Activated CD4-positive, alpha-beta memory T cell treated with anti-CD3 and anti-CD28 coated beads, Interleukin-2, amount 10 ng/mL, durations not matched to agents 7 days and 5 days (primary cell): ENCODE results near the gene TELO2. TPM values are rescaled to one million over a fixed set of nuclear protein-coding genes. Genes with fewer than 3 reads are reported as not detected.
A peak's percentile ranks its signal among the peaks of the same experiment; 100 is the strongest.
"Not testable (repeated sequence)": the region's sequence is repeated elsewhere in the genome, so short reads cannot be mapped to it uniquely, and the experiment has no call there.

Experiments used
- CTCF ChIA-PET: fragments of 350-600 bp; sonication (Branson Sonifier 250); formaldehyde crosslinking; loops from one replicate; lab custom pipeline; 2021; ENCODE audit warnings: antibody characterized with exemption, inconsistent platforms; lab: Charles Lee
- POLR2A ChIA-PET: fragments of 350-600 bp; sonication (Branson Sonifier 250); formaldehyde crosslinking; loops from one replicate; lab custom pipeline; 2021; ENCODE audit warnings: antibody characterized with exemption; lab: Charles Lee
- DNase-seq: peaks from one replicate; pipeline ENCODE4 v3.0.0-alpha.2; 2020
- H3K27ac Mint-ChIP-seq: one replicate; pipeline ENCODE4 v1.8.0; 2021; ENCODE audit warnings: mild to moderate bottlenecking, mixed read lengths
- H3K27me3 Mint-ChIP-seq: one replicate; pipeline ENCODE4 v1.8.0; 2021; ENCODE audit warnings: mixed read lengths
- H3K36me3 Mint-ChIP-seq: one replicate; pipeline ENCODE4 v1.8.0; 2021; ENCODE audit warnings: low read depth, mixed read lengths
- H3K4me1 Mint-ChIP-seq: one replicate; pipeline ENCODE4 v1.8.0; 2021; ENCODE audit warnings: mixed read lengths
- H3K4me3 Mint-ChIP-seq: one replicate; pipeline ENCODE4 v1.8.0; 2021; ENCODE audit warnings: mild to moderate bottlenecking, mixed read lengths
- H3K9me3 Mint-ChIP-seq: one replicate; pipeline ENCODE4 v1.8.0; 2021; ENCODE audit warnings: mixed read lengths
- total RNA-seq, 2 experiments: library from RNA; stranded (reverse); gene quantifications; one replicate each; pipeline ENCODE4 v1.2.3, GENCODE V29; 2021

TELO2 gene
- total RNA-seq, 2 experiments from 2014 or later = 49.4 to 51.9 TPM

DNA sequence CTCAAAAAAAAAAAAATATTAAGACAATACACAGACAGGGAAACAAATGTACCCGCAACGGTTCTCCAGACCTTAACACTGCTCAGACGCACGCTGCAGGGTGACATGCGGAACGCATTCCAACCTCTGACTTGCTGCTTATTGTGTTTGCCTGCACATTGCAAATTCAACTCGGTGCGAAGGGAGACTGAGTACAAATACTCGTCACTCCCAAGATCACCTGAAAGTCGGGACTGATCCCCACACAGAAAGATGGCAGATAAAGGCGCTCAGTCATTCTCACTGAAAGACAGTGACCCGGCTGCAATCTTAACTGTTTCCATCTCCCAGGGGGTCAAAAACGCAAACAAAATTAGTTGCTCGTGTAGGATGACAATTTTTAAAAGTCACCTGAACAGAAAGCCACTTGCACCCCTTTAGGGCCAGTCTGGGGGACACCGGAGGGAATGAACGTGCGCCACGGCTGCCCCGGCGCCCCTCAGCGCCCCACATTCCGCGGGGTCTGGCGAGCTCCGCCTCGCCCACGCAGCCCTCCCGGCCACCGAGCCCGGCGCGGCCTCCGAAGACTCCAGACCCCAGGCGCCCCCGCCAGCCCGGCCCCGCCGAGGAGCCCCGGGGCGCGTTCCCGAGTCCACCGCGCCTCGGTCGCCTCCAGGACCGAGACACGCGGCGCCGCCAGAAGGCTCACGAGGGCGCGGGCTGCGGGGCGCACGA, 18.9 kb upstream of the TELO2 start:
- Mint-ChIP-seq H3K36me3 (no peaks in the 10 kb centered on the region), H3K4me1 (peaks cover 20% of the 10 kb centered on the region), H3K27me3 (no peaks in the 10 kb centered on the region), H3K9me3 (no peaks in the 10 kb centered on the region), H3K4me3 (peak overlapping the region; percentile 67), H3K27ac (no peak overlapping the region)
- ChIA-PET CTCF (interaction anchor here (0.7 kb wide), 1 partner anchor 83 kb away, joined by 3 read pairs; no protein-coding TSS in a partner anchor), POLR2A (interaction anchor here (0.6 to 1.0 kb wide), 2 partner anchors 59 to 311 kb away, joined by 3 read pairs; partner anchors contain the start of gene TMEM204)
- DNase-seq = no peak

DNA sequence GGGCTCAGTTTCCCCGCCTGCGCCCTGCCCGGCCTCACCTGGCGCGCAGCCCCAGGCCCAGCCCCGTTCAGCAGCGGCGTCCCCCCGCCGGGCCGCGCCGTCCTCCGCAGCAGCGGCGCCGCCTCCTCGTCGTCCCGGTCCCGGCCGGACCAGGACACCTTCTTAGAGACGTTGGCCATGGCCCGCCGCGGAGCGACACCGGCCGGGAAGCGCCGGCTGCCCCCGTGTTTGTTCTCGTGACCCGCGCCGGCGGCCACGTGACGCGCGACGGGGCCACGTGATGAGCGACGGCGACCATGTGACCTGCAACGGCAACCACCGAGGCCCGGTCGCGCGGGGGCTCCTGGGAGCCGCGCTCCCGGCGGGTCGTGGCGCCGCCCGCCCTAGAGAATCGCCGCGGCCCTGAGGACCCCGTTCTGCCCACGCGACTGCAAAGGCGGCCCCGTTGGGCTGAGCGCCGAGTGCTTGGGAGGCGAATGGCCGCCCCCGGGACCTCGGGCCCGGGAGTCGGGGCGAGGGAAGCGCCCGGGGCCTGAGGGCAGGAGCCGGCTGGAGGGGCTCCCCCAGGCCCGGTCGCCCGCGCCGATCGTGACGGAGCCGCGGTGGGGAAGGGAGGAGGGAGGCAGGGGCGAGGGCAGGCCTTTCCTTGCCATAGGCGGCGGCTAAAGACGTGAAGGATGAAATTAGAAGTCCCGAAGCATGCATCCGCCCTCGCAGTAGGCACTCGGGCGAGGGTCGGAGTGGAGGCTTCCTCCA, 18.2 kb upstream of the TELO2 start, which contains the start of gene CLCN7:
TSS of gene CLCN7 (minus strand) at position 233 of the 756 bp plus-strand sequence. CDS start at position 179, 54 bp downstream.
- no peaks in the 10 kb centered on the region for H3K27me3 Mint-ChIP-seq
- H3K4me1 Mint-ChIP-seq = peaks cover 20% of the 10 kb centered on the region
- H3K4me3 Mint-ChIP-seq = peak within 1 kb of the TSS; percentile 81
- H3K27ac Mint-ChIP-seq = peak within 1 kb of the TSS; percentile 73
- H3K9me3 Mint-ChIP-seq = no peaks in the 10 kb centered on the region
- H3K36me3 Mint-ChIP-seq = no peaks in the 10 kb centered on the region
- DNase-seq = peak; percentile 92
- POLR2A ChIA-PET = interaction anchor here (0.7 to 3.2 kb wide), 5 partner anchors 18 to 69 kb away, joined by 3 to 22 read pairs (median 4); partner anchors contain the start of genes TELO2, TMEM204 and UQCC4
- CTCF ChIA-PET = no interaction called here

DNA sequence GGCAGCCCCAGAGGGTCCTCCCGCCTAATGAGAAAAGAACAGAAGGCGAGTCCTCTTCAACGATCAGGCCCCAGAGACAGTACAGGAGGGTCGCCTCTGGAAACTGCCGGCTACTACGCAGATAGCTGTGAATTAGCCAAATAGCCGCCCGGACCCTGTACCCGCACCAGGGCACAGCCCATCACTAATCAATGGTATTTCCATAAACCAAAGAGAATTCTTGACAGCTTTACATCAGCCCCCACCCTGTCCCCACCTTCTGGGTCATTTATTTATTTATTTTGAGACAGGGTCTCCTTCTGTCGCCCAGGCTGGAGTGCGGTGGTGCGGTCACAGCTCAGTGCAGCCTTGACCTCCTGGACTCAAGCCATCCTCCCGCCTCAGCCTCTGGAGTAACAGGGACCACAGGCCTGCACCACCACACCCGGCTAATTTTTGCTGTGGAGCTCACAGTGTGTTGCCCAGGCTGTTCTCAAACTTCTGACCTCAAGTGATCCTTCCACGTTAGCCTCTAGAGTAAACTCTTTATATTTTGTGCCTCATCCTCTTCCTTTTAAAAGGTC, 17.5 kb upstream of the TELO2 start:
- POLR2A ChIA-PET = interaction anchor here (0.7 to 3.2 kb wide), 5 partner anchors 17 to 136 kb away, joined by 3 to 22 read pairs (median 4); partner anchors contain the start of genes CRAMP1, IFT140, TELO2 and UQCC4
- H3K4me1 Mint-ChIP-seq = peaks cover 20% of the 10 kb centered on the region
- H3K4me3 Mint-ChIP-seq = peak overlapping the region; percentile 81
- no peaks in the 10 kb centered on the region for H3K9me3 Mint-ChIP-seq
- no peak for DNase-seq
- CTCF ChIA-PET = no interaction called here
- H3K36me3 Mint-ChIP-seq = no peaks in the 10 kb centered on the region
- H3K27ac Mint-ChIP-seq = peak overlapping the region; percentile 73
- H3K27me3 Mint-ChIP-seq = no peaks in the 10 kb centered on the region

DNA sequence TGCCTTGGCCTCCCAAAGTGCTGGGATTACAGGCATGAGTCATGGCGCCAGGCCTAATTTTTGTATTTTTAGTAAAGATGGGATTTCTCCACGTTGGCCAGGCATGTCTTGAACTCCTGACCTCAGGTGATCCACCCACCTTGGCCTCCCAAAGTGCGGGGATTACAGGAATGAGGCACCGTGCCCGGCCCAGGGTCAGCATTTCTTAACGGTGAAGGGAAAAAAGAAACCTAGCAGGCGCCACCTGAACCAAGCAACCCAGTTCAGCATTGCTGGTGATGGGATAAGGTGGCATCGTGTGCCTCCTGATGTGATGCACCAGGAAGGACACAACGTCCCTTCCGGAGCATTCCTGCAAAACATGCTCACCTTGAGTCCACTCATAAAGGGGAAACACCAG, 16.1 kb upstream of the TELO2 start:
- H3K36me3 Mint-ChIP-seq = no peaks in the 10 kb centered on the region
- H3K4me3 Mint-ChIP-seq = no peak overlapping the region
- H3K9me3 Mint-ChIP-seq = no peaks in the 10 kb centered on the region
- no peaks in the 10 kb centered on the region for H3K27me3 Mint-ChIP-seq
- ChIA-PET CTCF (no interaction called here), POLR2A (interaction anchor here (3.2 kb wide), 1 partner anchor 16 kb away, joined by 22 read pairs; the partner anchor contains the start of gene TELO2)
- DNase-seq = no peak
- no peak overlapping the region for H3K27ac Mint-ChIP-seq
- peaks cover 16% of the 10 kb centered on the region for H3K4me1 Mint-ChIP-seq

DNA sequence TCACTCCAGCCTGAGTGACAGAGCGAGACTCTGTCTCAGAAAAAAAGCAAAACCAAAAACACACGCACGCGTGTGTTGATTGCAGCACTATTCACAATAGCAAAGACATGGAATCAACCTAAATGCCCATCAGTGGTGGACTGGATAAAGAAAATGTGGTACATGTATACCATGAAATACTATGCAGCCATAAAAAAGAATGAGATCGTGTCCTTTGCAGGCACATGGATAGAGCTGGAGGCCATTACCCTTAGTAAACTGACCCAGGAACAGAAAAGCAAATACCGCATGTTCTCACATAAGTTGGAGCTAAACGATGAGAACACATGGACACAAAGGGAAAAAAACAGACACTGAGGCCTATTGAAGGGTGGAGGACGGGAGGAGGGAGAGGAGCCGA, 14.2 kb upstream of the TELO2 start:
- H3K4me1 Mint-ChIP-seq, H3K27me3 Mint-ChIP-seq, POLR2A ChIA-PET, DNase-seq, H3K27ac Mint-ChIP-seq, H3K36me3 Mint-ChIP-seq, H3K4me3 Mint-ChIP-seq, H3K9me3 Mint-ChIP-seq: not testable (repeated sequence)
- CTCF ChIA-PET = interaction anchor here (0.6 kb wide), 1 partner anchor 72 kb away, joined by 3 read pairs; no protein-coding TSS in a partner anchor

DNA sequence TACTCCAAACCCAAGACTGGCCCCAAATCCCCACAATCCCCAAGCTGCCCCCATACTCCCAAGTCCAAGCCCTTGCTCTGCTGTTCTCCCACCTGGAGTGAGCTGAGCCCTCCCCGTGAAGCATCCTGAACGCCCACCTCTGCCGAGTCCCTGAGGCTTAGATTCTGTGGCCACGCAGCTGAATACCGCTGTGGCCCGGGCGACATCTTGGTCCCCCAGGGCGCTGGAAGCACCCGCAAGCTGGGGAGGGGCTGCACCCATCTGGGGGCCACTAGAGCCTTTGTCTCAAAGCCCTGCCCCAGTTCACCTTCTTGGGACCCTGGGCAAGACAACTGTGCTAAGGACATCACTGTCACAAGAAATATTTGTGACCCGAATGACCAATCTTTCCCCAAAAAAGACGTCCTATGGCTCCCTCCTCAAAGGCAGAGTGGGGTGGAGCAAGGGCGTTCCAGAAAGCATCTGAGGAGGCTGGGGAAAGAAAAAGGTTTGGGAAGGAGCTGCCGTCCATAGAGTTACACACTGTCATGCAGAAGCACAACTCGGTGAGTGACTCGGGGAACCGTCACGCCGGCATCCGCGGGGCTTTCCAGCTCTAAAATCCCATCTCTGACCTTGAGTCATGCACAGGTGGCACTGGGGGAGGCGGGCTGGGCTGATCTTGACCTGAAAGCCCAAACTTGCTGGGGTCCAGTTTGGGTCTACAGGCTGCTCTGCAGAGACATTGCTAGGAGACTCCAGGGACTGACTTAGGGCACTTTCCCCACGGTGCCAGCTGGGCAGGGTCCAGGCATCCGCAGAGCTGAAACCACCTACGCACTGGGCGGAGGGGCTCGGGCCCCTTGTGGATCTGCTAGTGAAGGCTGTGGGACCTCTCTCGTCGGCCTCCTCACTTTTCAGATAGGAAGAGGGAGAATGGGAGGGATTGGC, 11.0 kb upstream of the TELO2 start:
- H3K9me3 Mint-ChIP-seq = no peaks in the 10 kb centered on the region
- no peak for DNase-seq
- ChIA-PET CTCF (no interaction called here), POLR2A (no interaction called here)
- H3K36me3 Mint-ChIP-seq = no peaks in the 10 kb centered on the region
- H3K4me3 Mint-ChIP-seq = no peak overlapping the region
- no peaks in the 10 kb centered on the region for H3K4me1 Mint-ChIP-seq
- H3K27me3 Mint-ChIP-seq = peaks cover 2% of the 10 kb centered on the region
- H3K27ac Mint-ChIP-seq = no peak overlapping the region

DNA sequence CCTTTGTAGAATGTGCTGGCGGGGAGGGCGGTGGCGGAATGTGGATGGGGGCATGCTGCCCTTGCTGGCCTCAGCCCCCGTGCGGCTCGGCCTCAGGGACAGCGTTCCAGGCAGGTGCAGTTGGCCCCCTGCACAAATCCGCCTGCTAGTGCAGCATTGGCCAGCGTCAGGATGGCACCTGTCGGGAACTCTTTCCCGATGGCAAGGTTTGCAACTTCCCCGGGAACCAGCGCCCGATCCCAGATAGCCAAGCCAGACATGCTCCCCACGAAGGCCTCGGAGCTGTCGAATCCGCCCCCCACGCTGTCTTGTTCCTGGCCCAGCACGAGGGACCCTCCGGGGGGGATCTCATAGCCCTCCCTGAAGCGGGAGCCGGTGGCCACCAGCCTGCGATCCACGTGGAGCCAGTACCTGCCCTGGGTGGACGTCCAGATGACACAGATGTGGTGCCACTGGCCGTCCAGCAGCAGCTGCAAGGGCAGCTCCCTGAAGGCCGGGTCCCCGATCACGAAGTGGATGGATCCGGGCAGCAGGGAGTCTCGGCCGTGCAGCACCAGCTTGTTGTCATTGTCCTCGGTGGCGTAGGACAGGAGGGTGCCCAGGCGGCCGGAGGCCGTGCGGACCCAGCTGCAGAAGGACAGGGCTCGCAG, 7.2 kb upstream of the TELO2 start:
- DNase-seq = no peak
- Mint-ChIP-seq H3K9me3 (no peaks in the 10 kb centered on the region), H3K4me1 (no peaks in the 10 kb centered on the region), H3K27ac (no peak overlapping the region), H3K27me3 (peaks cover 2% of the 10 kb centered on the region), H3K36me3 (no peaks in the 10 kb centered on the region), H3K4me3 (no peak overlapping the region)
- POLR2A ChIA-PET = no interaction called here
- CTCF ChIA-PET = no interaction called here

- H3K9me3 Mint-ChIP-seq = no peaks in the 10 kb centered on the region
- no peak overlapping the region for H3K27ac Mint-ChIP-seq
- CTCF ChIA-PET = no interaction called here
- H3K27me3 Mint-ChIP-seq = peaks cover 2% of the 10 kb centered on the region
- H3K4me3 Mint-ChIP-seq = no peak overlapping the region
- H3K36me3 Mint-ChIP-seq = no peaks in the 10 kb centered on the region
- DNase-seq = no peak
- POLR2A ChIA-PET = no interaction called here
- H3K4me1 Mint-ChIP-seq = no peaks in the 10 kb centered on the region
These were observed 6.4 kb upstream of the TELO2 start for GRCh38 chr16:1486551-1487390.

GRCh38 chr16:1487395-1488053, 5.6 kb upstream of the TELO2 start:
- no peaks in the 10 kb centered on the region for H3K36me3 Mint-ChIP-seq
- ChIA-PET CTCF (no interaction called here), POLR2A (no interaction called here)
- no peak for DNase-seq
- H3K4me1 Mint-ChIP-seq = peaks cover 3% of the 10 kb centered on the region
- no peak overlapping the region for H3K4me3 Mint-ChIP-seq
- no peak overlapping the region for H3K27ac Mint-ChIP-seq
- H3K27me3 Mint-ChIP-seq = peaks cover 2% of the 10 kb centered on the region
- no peaks in the 10 kb centered on the region for H3K9me3 Mint-ChIP-seq

DNA sequence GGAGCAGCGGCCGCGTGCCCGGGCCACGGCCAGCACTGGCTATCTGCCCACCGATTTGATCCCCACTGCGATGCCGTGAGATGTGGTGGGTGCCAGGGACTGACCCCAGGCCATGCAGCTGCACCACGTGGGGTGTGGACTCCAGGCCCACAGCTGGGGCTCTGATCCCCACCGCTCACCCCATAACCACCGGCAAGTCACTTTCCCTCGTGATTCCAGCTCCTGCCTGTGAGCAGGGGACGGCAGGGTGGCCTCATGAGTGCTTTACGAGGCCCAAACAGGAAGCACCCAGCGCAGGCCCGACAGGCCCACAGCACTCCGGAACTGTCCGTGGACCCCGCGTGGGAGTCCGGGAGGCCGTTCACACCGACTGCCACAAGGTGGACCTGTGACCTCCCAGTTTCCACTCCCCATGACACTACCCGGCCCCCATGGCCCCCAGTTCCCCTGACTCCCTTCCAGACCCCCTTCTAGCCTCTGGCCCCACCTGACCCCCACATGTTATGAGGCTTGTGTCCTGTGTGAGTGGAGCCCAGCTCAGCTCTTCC, 5.0 kb upstream of the TELO2 start:
- Mint-ChIP-seq H3K4me1 (peaks cover 9% of the 10 kb centered on the region), H3K36me3 (peaks cover 2% of the 10 kb centered on the region), H3K9me3 (no peaks in the 10 kb centered on the region), H3K4me3 (no peak overlapping the region), H3K27ac (no peak overlapping the region), H3K27me3 (peaks cover 2% of the 10 kb centered on the region)
- ChIA-PET POLR2A (no interaction called here), CTCF (no interaction called here)
- DNase-seq = no peak

DNA sequence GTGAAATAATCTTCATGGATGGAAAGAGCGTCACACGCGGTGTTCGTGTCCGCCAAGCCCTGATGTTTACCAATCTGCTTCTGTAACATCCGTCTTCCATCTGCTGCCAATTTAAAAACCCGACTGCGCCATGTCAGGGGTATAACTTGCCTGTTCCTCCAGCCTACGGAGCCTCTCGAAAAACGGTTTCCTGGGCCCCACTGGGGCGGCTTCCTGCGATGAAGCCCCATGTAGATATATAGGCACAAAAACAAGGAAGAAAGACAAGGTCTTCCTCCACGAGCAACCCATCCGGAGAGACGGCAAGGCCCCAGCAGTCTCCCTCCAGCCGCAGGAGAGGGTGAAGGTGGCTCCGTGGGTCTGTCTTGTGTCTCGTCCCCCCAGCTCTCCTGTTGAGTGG, 4.5 kb upstream of the TELO2 start, which contains the start of gene PTX4:
TSS of gene PTX4 (minus strand) at position 326 of the 400 bp plus-strand sequence. CDS start at position 291, 35 bp downstream.
- peaks cover 2% of the 10 kb centered on the region for H3K27me3 Mint-ChIP-seq
- no peak within 1 kb of the TSS for H3K27ac Mint-ChIP-seq
- ChIA-PET CTCF (no interaction called here), POLR2A (no interaction called here)
- no peak within 1 kb of the TSS for H3K4me3 Mint-ChIP-seq
- DNase-seq = no peak
- no peaks in the 10 kb centered on the region for H3K9me3 Mint-ChIP-seq
- H3K4me1 Mint-ChIP-seq = peaks cover 9% of the 10 kb centered on the region
- peaks cover 2% of the 10 kb centered on the region for H3K36me3 Mint-ChIP-seq
